Pancreas (tissue), 10 donors: ENCODE data around the gene IRF7. TPM values are rescaled to one million over a fixed set of nuclear protein-coding genes. Genes with fewer than 3 reads are reported as not detected.

Source experiments
- ATAC-seq, 4 donors: fragments of 200-7000 bp; cut with Tn5 transposase; one replicate each; pipeline versions ENCODE4 v1.8.0 to v1.9.1; 2020; ENCODE audit warnings: mild to moderate bottlenecking in 4 of 4, moderate library complexity in 4 of 4
- DNase-seq, 6 donors: peaks; one replicate each; pipeline ENCODE4 v3.0.0-alpha.2; 2020
- FAIRE-seq: peaks from 2 replicates; lab custom pipeline; 2012; peaks lifted over from hg19 to GRCh38; lab: Jason Lieb, UNC
- H3K27ac ChIP-seq, 4 donors: fragments of 200-600 bp; sonication (generic); 1 replicate in 3 of 4; 2 replicates in 1 of 4; pipeline versions ENCODE4 v1.5.0 to v1.8.0; 2020
- H3K27me3 ChIP-seq, 4 donors: fragments of 200-600 bp; one replicate each; pipeline ENCODE4 v1.8.0; 2021
- H3K36me3 ChIP-seq, 3 donors: fragments of 200-600 bp; sonication (generic) in 1 of 3; one replicate each; pipeline versions ENCODE4 v1.5.0 to v1.8.0; 2020 to 2021
- H3K4me1 ChIP-seq, 3 donors: fragments of 200-600 bp; one replicate each; pipeline ENCODE4 v1.8.0; 2021
- H3K4me3 ChIP-seq, 4 donors: fragments of 200-600 bp; sonication (generic) in 2 of 4; one replicate each; pipeline versions ENCODE4 v1.5.0 to v1.8.0; 2020 to 2021
- H3K9me3 ChIP-seq, 4 donors: fragments of 200-600 bp; one replicate each; pipeline ENCODE4 v1.8.0; 2021
- WGBS, 2 donors: extraction: QIAGEN DNeasy Blood & Tissue Kit; methylation state at CpG; one replicate each; pipeline ENCODE4 v1.1.7; 2013; 5-methylcytosine and 5-hydroxymethylcytosine counted together
- intact Hi-C, 3 donors: fragments of 100-400 bp; cut with DNase I; formaldehyde crosslinking; loops; one replicate each; pipeline versions ENCODE4 v1.11.1 to v1.14.2; 2022
- polyA plus RNA-seq, 2 donors: library from polyadenylated mRNA; stranded (reverse); fragments of 200-250 nt; gene quantifications; one replicate each; pipeline ENCODE4 v1.2.3, GENCODE V29; 2013
- total RNA-seq, 6 donors: library from RNA; stranded (reverse); fragmentation: NEBNext Ultra II Directional in 4 of 6; extraction: Animal tissue kit (Norgen Biotek cat#: 25700) in 4 of 6; gene quantifications; one replicate each; pipeline versions ENCODE4 v1.2.1 to v1.2.4, GENCODE V29; 2021 to 2023
- TF ChIP-seq, protein P1 (sequence below), 4 donors: fragments of 200-600 bp; sonication (generic) in 3 of 4; IDR thresholded peaks; one replicate each; pipeline versions ENCODE4 v1.5.0 to v1.8.0; 2021; ENCODE audit warnings: antibody characterized with exemption in 4 of 4
- donor health status: healthy with polysubstance abuse.
- donor health status: DM: no; HTN: no; CAD: no; lungs with moderate emphysema.
- donor health status: DM: no; HTN: no; CAD: no.
- donor health status: control.
- donor health status: control.
- donor health status: Bipolar disorder and iron deficiency.
- donor health status: DM: yes; HTN: yes; CAD: no.
- donor health status: DM: no; HTN: no; CAD: no.
- donor health status: DM: no; HTN: no; CAD: no.
- donor health status: DM: yes; HTN: yes; CAD: no.

IRF7 gene
- total and polyA plus RNA-seq, 8 donors = 4.0 to 36.6 (median 10.2) TPM

DNA sequence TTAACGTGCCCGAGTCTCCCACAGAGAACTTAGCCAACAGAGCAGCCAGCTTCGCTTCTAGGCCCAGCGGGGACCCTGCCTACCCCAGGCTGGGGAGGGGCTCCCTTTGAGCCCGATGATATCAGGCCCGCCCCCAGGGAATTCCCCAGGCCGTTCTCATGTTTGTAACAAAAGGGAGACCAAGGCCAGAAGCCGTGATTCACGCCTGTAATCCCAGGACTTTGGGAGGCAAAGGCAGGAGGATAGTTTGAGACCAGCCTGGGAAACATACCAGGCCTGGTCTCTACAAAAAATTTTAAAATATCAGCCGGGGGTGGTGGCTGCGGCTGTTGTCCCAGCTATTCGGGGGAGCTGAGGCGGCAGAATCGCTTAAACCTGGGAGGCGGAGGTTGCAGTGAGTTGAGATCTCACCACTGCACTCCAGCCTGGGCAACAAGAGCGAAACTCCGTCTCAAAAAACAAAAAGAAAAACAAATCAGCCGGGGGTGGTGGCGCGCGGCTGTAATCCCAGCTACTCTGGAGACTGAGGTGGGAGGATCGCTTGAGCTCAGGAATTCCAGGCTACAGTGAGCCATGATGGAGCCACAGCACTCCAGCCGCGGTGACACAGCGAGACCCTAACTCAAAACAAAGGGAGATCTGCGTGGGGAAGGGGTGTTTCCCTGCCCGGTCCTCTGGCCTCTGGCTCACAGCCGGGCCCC, 23.0 kb upstream of the IRF7 start:
- Histone ChIP-seq H3K36me3 (peaks cover 0 to 2% (median 0%) of the 10 kb centered on the region in 3 donors), H3K9me3 (no peaks in the 10 kb centered on the region), H3K4me3 (no peak overlapping the region), H3K4me1 (no peaks in the 10 kb centered on the region), H3K27ac (no peak overlapping the region), H3K27me3 (no peaks in the 10 kb centered on the region)
- intact Hi-C loops = no loop called here
- FAIRE-seq = no peak
- whole genome bisulfite sequencing, 2 donors = 82 to 88% methylated on average over 27 to 28 of the region's 28 CpGs
- TF ChIP-seq, protein P1, sequence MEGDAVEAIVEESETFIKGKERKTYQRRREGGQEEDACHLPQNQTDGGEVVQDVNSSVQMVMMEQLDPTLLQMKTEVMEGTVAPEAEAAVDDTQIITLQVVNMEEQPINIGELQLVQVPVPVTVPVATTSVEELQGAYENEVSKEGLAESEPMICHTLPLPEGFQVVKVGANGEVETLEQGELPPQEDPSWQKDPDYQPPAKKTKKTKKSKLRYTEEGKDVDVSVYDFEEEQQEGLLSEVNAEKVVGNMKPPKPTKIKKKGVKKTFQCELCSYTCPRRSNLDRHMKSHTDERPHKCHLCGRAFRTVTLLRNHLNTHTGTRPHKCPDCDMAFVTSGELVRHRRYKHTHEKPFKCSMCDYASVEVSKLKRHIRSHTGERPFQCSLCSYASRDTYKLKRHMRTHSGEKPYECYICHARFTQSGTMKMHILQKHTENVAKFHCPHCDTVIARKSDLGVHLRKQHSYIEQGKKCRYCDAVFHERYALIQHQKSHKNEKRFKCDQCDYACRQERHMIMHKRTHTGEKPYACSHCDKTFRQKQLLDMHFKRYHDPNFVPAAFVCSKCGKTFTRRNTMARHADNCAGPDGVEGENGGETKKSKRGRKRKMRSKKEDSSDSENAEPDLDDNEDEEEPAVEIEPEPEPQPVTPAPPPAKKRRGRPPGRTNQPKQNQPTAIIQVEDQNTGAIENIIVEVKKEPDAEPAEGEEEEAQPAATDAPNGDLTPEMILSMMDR (IDR thresholded peaks at IDR 0.05) = no peak
- ATAC-seq = no peak
- no peak for DNase-seq

DNA sequence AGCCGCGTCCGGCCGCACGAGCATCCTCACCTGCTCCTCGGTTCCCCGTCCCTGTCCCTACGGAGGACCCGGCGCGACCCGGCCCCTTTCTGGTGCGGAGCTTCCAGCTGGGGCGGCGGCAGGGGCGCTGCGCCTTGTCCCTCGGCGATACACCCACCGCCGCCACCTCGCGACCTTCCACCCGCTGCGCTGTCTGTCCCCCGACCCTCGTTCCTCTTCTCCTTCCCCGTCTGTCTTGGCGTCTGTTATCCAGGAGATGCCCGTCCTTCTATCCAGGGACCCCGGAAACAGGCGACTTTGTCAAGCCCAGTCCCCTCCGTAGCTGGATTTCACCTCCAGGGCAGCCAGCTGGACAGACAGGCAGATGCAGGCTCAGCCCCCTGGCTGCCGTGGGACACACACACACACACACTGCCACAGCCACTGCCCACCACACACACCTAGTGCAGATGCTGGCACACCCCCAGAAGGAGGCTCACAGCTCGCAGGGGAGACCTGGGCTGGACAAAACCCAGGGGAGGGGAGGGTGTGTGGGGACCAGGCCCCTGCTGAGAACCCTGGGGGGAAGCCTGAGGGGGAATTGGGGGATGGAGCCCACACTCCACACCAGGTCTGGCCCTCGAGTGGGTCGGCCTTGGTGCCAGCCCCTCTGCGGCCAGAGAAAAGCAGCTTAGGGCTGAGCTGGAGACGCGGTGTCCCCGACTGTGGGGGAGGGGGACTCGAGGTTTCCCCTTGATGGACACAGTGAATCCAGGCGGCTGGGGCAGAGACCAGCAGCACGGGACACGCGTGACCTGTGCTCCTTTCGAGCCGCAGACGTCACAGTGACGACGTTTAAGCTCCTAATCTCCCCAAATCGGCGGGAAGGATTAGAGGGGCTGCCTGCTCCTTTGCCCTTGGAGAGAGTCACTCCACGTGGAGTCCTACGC, 22.1 kb upstream of the IRF7 start:
- Histone ChIP-seq H3K27me3 (no peaks in the 10 kb centered on the region), H3K4me1 (no peaks in the 10 kb centered on the region), H3K9me3 (no peaks in the 10 kb centered on the region), H3K36me3 (no peaks in the 10 kb centered on the region), H3K27ac (no peak overlapping the region), H3K4me3 (no peak overlapping the region)
- WGBS, 2 donors = 71 to 75% methylated on average over 53 to 55 of the region's 55 CpGs
- TF ChIP-seq, protein P1 (IDR thresholded peaks at IDR 0.05) = no peak
- ATAC-seq = no peak
- intact Hi-C loops = no loop called here
- no peak for FAIRE-seq
- DNase-seq = peak in 2 of 6 donors; percentile 40 to 60

DNA sequence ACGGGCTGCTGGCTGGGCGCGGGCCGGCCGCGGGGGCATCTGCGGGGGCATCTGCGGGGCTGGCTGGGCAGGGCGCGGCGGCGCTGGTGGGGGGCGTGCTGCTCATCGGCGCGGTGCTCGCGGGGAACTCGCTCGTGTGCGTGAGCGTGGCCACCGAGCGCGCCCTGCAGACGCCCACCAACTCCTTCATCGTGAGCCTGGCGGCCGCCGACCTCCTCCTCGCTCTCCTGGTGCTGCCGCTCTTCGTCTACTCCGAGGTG, 21.5 kb upstream of the IRF7 start:
- no peaks in the 10 kb centered on the region for H3K36me3 ChIP-seq
- intact Hi-C loops = no loop called here
- no peaks in the 10 kb centered on the region for H3K9me3 ChIP-seq
- WGBS, 2 donors = 33 to 50% methylated on average over 8 to 34 of the region's 34 CpGs
- TF ChIP-seq, protein P1 (IDR thresholded peaks at IDR 0.05) = no peak
- FAIRE-seq = no peak
- H3K27me3 ChIP-seq = no peaks in the 10 kb centered on the region
- peak in 2 of 6 donors; percentile 62 to 77 for DNase-seq
- H3K27ac ChIP-seq = no peak overlapping the region
- H3K4me3 ChIP-seq = peak overlapping the region in 1 of 4 donors; percentile 8
- H3K4me1 ChIP-seq = no peaks in the 10 kb centered on the region
- no peak for ATAC-seq

DNA sequence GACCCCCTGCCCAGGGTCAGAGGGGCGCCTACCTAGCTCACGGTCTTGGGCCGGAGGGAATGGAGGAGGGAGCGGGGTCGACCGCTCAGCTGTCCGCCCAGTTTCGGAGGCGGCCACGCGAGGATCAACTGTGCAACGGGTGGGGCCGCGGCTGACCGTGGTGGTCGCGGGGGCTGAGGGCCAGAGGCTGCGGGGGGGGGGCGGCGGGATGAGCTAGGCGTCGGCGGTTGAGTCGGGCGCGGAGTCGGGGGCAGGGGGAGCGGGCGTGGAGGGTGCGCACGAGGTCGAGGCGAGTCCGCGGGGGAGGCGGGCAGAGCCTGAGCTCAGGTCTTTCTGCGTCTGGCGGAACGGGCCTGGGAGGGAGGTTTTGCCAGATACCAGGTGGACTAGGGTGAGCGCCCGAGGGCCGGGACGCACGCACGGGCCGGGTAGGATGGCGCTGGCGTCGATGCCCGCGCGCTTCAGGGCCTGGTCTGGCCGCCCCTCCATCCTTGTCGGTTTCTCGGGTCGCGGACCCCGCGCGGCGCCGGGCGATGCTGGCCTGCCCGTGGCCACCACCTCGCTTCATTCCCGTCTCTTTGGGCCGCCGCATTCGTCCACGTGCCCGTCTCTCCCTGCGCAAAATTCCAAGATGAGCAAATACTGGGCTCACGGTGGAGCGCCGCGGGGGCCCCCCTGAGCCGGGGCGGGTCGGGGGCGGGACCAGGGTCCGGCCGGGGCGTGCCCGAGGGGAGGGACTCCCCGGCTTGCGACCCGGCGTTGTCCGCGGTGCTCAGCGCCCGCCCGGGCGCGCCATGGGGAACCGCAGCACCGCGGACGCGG, 21.0 kb upstream of the IRF7 start, which contains the start of gene DRD4:
Gene DRD4, plus strand, starts transcription at position 759 of the 822 bp plus-strand sequence. Its CDS starts 36 bp downstream, at position 795.
- FAIRE-seq (no peak), ATAC-seq (peak; percentile 39 to 66 (median 50)), DNase-seq (peak in 3 of 6 donors; percentile 13 to 80 (median 49))
- Histone ChIP-seq H3K4me3 (peak within 1 kb of the TSS in 1 of 4 donors; percentile 8), H3K36me3 (no peaks in the 10 kb centered on the region), H3K27me3 (no peaks in the 10 kb centered on the region), H3K4me1 (no peaks in the 10 kb centered on the region), H3K9me3 (no peaks in the 10 kb centered on the region), H3K27ac (no peak within 1 kb of the TSS)
- intact Hi-C loops = no loop called here
- TF ChIP-seq, protein P1 (IDR thresholded peaks at IDR 0.05) = no peak
- 47 to 49% methylated on average over 57 to 100 of the region's 100 CpGs for WGBS, 2 donors
